Measurements from ENCODE around the gene OPHN1.

Gene OPHN1

GRCh38 chrX:68133181-68133580 is 300.1 kb downstream of the OPHN1 start:
- Mint-ChIP-seq H3K4me1 (no peaks in the 10 kb centered on the region), H3K9me3 (peaks cover 7% of the 10 kb centered on the region), H3K36me3 (ENCODE audit: low read depth) (peaks cover 3% of the 10 kb centered on the region), H3K27ac (no peak overlapping the region), H3K4me3 (no peak overlapping the region), H3K27me3 (ENCODE audit: low read depth) (no peaks in the 10 kb centered on the region)
- no peak for TF ChIP-seq CTCF (IDR thresholded peaks at IDR 0.05; ENCODE audit: unreplicated experiment in 3 of 3)

GRCh38 chrX:68132749-68133148 is 300.5 kb downstream of the OPHN1 start:
- peaks cover 7% of the 10 kb centered on the region for H3K9me3 Mint-ChIP-seq
- TF ChIP-seq CTCF (IDR thresholded peaks at IDR 0.05; ENCODE audit: unreplicated experiment in 3 of 3) = no peak

GRCh38 chrX:68121835-68122234 is 311.5 kb downstream of the OPHN1 start:
- Mint-ChIP-seq H3K27ac (no peak overlapping the region), H3K9me3 (no peaks in the 10 kb centered on the region), H3K4me3 (no peak overlapping the region), H3K36me3 (ENCODE audit: low read depth) (peaks cover 4% of the 10 kb centered on the region), H3K27me3 (ENCODE audit: low read depth) (no peaks in the 10 kb centered on the region), H3K4me1 (no peaks in the 10 kb centered on the region)
- no peak for TF ChIP-seq CTCF (IDR thresholded peaks at IDR 0.05; ENCODE audit: unreplicated experiment in 3 of 3)

More at GRCh38 chrX:68132749-68133148, 300.5 kb downstream of the OPHN1 start:
- Mint-ChIP-seq H3K27me3 (ENCODE audit: low read depth) (no peaks in the 10 kb centered on the region), H3K4me3 (no peak overlapping the region), H3K36me3 (ENCODE audit: low read depth) (peaks cover 3% of the 10 kb centered on the region), H3K4me1 (no peaks in the 10 kb centered on the region), H3K27ac (no peak overlapping the region)

GRCh38 chrX:68121371-68121770 is 311.9 kb downstream of the OPHN1 start:
- peaks cover 4% of the 10 kb centered on the region for H3K36me3 Mint-ChIP-seq (ENCODE audit: low read depth)
- H3K4me3 Mint-ChIP-seq = no peak overlapping the region
- no peak for TF ChIP-seq CTCF (IDR thresholded peaks at IDR 0.05; ENCODE audit: unreplicated experiment in 3 of 3)
- no peaks in the 10 kb centered on the region for H3K4me1 Mint-ChIP-seq
- no peak overlapping the region for H3K27ac Mint-ChIP-seq
- no peaks in the 10 kb centered on the region for H3K27me3 Mint-ChIP-seq (ENCODE audit: low read depth)
- H3K9me3 Mint-ChIP-seq = no peaks in the 10 kb centered on the region

- H3K27ac Mint-ChIP-seq = no peak overlapping the region
- no peaks in the 10 kb centered on the region for H3K27me3 Mint-ChIP-seq (ENCODE audit: low read depth)
- H3K4me3 Mint-ChIP-seq = no peak overlapping the region
- H3K9me3 Mint-ChIP-seq = no peaks in the 10 kb centered on the region
- H3K4me1 Mint-ChIP-seq = no peaks in the 10 kb centered on the region
- TF ChIP-seq CTCF (IDR thresholded peaks at IDR 0.05; ENCODE audit: unreplicated experiment in 3 of 3) = no peak
- peaks cover 4% of the 10 kb centered on the region for H3K36me3 Mint-ChIP-seq (ENCODE audit: low read depth)
These were observed 317.9 kb downstream of the OPHN1 start for GRCh38 chrX:68115371-68115770.

- Mint-ChIP-seq H3K4me3 (no peak overlapping the region), H3K36me3 (ENCODE audit: low read depth) (peaks cover 4% of the 10 kb centered on the region), H3K27ac (no peak overlapping the region), H3K9me3 (no peaks in the 10 kb centered on the region), H3K27me3 (ENCODE audit: low read depth) (no peaks in the 10 kb centered on the region), H3K4me1 (no peaks in the 10 kb centered on the region)
- TF ChIP-seq CTCF (IDR thresholded peaks at IDR 0.05; ENCODE audit: unreplicated experiment in 3 of 3) = no peak
These were observed 318.6 kb downstream of the OPHN1 start for GRCh38 chrX:68114573-68115129.
